ENCODE results near the gene RNPEP. TPM values are rescaled to one million over a fixed set of nuclear protein-coding genes. Genes with fewer than 3 reads are reported as not detected.

Gene RNPEP
- 45.3 TPM for polyA plus RNA-seq (2013, experiment 1 of 2)
- 44.4 TPM for polyA plus RNA-seq (2013, experiment 2 of 2)

- H3K4me2 ChIP-seq (ENCODE audit: low read length, poor library complexity, severe bottlenecking) = peak within 1 kb of the TSS; percentile 15
- no peaks in the 10 kb centered on the region for H3K27me3 ChIP-seq (ENCODE audit: control insufficient read depth in 1 of 2, insufficient read depth in 1 of 2, low read length in 2 of 2)
- H3K9ac ChIP-seq (ENCODE audit: low read length) = peak within 1 kb of the TSS; percentile 91
- peak within 1 kb of the TSS in 1 of 2 experiments; percentile 99 for H3K14ac ChIP-seq (ENCODE audit: low read length in 2 of 2)
- H3K4me3 ChIP-seq (ENCODE audit: insufficient read depth in 1 of 2, low read depth in 1 of 2, low read length in 2 of 2) = peak within 1 kb of the TSS; percentile 86 to 98
- peak within 1 kb of the TSS; percentile 65 for H3K27ac ChIP-seq (ENCODE audit: low read length, poor library complexity, severe bottlenecking)
- H3K36me3 ChIP-seq (ENCODE audit: control insufficient read depth in 1 of 2, insufficient read depth in 2 of 2, low read depth in 1 of 2, low read length in 2 of 2) = peaks cover 0 to 4% of the 10 kb centered on the region in 2 experiments
- H3K23ac ChIP-seq (ENCODE audit: low read length in 2 of 2) = peak within 1 kb of the TSS in 1 of 2 experiments; percentile 72
- 1% methylated on average over 59 of the region's 80 CpGs for WGBS
- no peak within 1 kb of the TSS for H2AK5ac ChIP-seq (ENCODE audit: low read length, severe bottlenecking)
- H2BK5ac ChIP-seq (ENCODE audit: low read depth, low read length, poor library complexity, severe bottlenecking) = peak within 1 kb of the TSS; percentile 89
- H3K79me1 ChIP-seq (replicated peaks; ENCODE audit: low read length, poor library complexity, severe bottlenecking) = peaks cover 3% of the 10 kb centered on the region
- peak; percentile 90 for DNase-seq
- H2AFZ ChIP-seq (ENCODE audit: low read depth, low read length) = peak within 1 kb of the TSS; percentile 91
- H2BK12ac ChIP-seq (ENCODE audit: low read length in 2 of 2) = peak within 1 kb of the TSS; percentile 63
- H2BK15ac ChIP-seq (ENCODE audit: low read depth, poor library complexity, severe bottlenecking) = peak within 1 kb of the TSS; percentile 93
- H4K91ac ChIP-seq (ENCODE audit: low read length) = peak within 1 kb of the TSS; percentile 98
- H2BK120ac ChIP-seq (ENCODE audit: low read depth, low read length) = peak within 1 kb of the TSS; percentile 98
- H3K4ac ChIP-seq (ENCODE audit: low read depth in 1 of 2, low read length in 2 of 2) = peak within 1 kb of the TSS; percentile 95 to 99
- H3K4me1 ChIP-seq (ENCODE audit: control insufficient read depth, insufficient read depth, low read depth, low read length) = peaks cover 15% of the 10 kb centered on the region
- H3K9me3 ChIP-seq (ENCODE audit: control insufficient read depth, low read length) = no peaks in the 10 kb centered on the region
- peak within 1 kb of the TSS; percentile 99 for H4K8ac ChIP-seq (ENCODE audit: low read length)
- peak within 1 kb of the TSS; percentile 98 to 99 for H3K18ac ChIP-seq (ENCODE audit: low read depth in 1 of 2, low read length in 2 of 2)
Measured at GRCh38 chr1:201982623-201983379, at the start of gene RNPEP. RNPEP (plus strand) TSS chr1:201982648; CDS start chr1:201982667, 19 bp downstream.

DNA sequence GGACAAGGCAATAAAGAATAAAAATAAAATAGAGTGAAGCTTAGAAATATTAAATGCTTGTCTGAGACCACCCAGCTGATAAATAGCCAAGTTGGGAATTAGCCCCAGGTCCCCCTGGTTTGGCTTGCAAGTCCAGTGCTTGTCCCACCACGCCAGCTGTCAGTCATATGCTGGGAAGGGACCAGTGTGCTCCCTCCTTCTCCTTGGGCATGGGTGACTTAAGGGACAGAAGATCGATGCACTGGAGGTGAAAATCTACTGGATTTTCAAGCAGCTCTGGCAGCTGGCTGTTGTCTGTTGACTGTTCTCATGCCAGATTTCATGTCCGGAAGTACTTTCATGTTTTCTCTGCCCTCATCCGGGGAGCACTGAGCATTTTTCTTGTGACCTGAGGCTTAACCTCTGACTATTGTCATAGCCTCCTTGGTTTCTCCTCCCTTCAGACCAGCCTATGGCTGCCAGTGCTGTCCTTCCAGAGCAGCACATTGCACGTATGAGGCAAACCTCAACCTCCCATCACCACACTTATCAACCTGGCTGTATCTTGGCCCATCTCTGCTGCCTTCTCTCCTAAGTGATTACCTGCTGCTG, 48.5 kb upstream of the RNPEP start:
- Histone ChIP-seq H4K91ac (ENCODE audit: low read length) (peak overlapping the region; percentile 2), H4K8ac (ENCODE audit: low read length) (peak overlapping the region; percentile 5), H3K23ac (ENCODE audit: low read length in 2 of 2) (peak overlapping the region in 1 of 2 experiments; percentile 23), H2BK5ac (ENCODE audit: low read depth, low read length, poor library complexity, severe bottlenecking) (no peak overlapping the region), H2BK120ac (ENCODE audit: low read depth, low read length) (no peak overlapping the region), H2AFZ (ENCODE audit: low read depth, low read length) (no peak overlapping the region), H3K18ac (ENCODE audit: low read depth in 1 of 2, low read length in 2 of 2) (peak overlapping the region; percentile 3 to 90), H3K14ac (ENCODE audit: low read length in 2 of 2) (peak overlapping the region in 1 of 2 experiments; percentile 44), H3K79me1 (replicated peaks; ENCODE audit: low read length, poor library complexity, severe bottlenecking) (no peaks in the 10 kb centered on the region), H3K4me3 (ENCODE audit: insufficient read depth in 1 of 2, low read depth in 1 of 2, low read length in 2 of 2) (no peak overlapping the region), H2BK12ac (ENCODE audit: low read length in 2 of 2) (peak overlapping the region in 1 of 2 experiments; percentile 98), H3K9ac (ENCODE audit: low read length) (no peak overlapping the region), H3K4ac (ENCODE audit: low read depth in 1 of 2, low read length in 2 of 2) (peak overlapping the region; percentile 20 to 82), H3K27me3 (ENCODE audit: control insufficient read depth in 1 of 2, insufficient read depth in 1 of 2, low read length in 2 of 2) (no peaks in the 10 kb centered on the region), H3K36me3 (ENCODE audit: control insufficient read depth in 1 of 2, insufficient read depth in 2 of 2, low read depth in 1 of 2, low read length in 2 of 2) (peaks cover 0 to 20% of the 10 kb centered on the region in 2 experiments), H3K4me2 (ENCODE audit: low read length, poor library complexity, severe bottlenecking) (no peak overlapping the region), H2AK5ac (ENCODE audit: low read length, severe bottlenecking) (no peak overlapping the region), H3K9me3 (ENCODE audit: control insufficient read depth, low read length) (no peaks in the 10 kb centered on the region), H3K4me1 (ENCODE audit: control insufficient read depth, insufficient read depth, low read depth, low read length) (peaks cover 8% of the 10 kb centered on the region), H2BK15ac (ENCODE audit: low read depth, poor library complexity, severe bottlenecking) (no peak overlapping the region), H3K27ac (ENCODE audit: low read length, poor library complexity, severe bottlenecking) (peak overlapping the region; percentile 48)
- WGBS = 37% methylated on average over 5 of the region's 5 CpGs
- DNase-seq = peak; percentile 72

GRCh38 chr1:201937624-201938213, 44.7 kb upstream of the RNPEP start:
- no peaks in the 10 kb centered on the region for H3K9me3 ChIP-seq (ENCODE audit: control insufficient read depth, low read length)
- no peak overlapping the region for H4K8ac ChIP-seq (ENCODE audit: low read length)
- peak overlapping the region; percentile 21 for H3K27ac ChIP-seq (ENCODE audit: low read length, poor library complexity, severe bottlenecking)
- peak overlapping the region in 1 of 2 experiments; percentile 24 for H3K4ac ChIP-seq (ENCODE audit: low read depth in 1 of 2, low read length in 2 of 2)
- H3K36me3 ChIP-seq (ENCODE audit: control insufficient read depth in 1 of 2, insufficient read depth in 2 of 2, low read depth in 1 of 2, low read length in 2 of 2) = no peaks in the 10 kb centered on the region
- H3K9ac ChIP-seq (ENCODE audit: low read length) = peak overlapping the region; percentile 45
- no peak overlapping the region for H2BK120ac ChIP-seq (ENCODE audit: low read depth, low read length)
- no peak overlapping the region for H3K14ac ChIP-seq (ENCODE audit: low read length in 2 of 2)
- H3K4me1 ChIP-seq (ENCODE audit: control insufficient read depth, insufficient read depth, low read depth, low read length) = peaks cover 14% of the 10 kb centered on the region
- no peak overlapping the region for H2BK15ac ChIP-seq (ENCODE audit: low read depth, poor library complexity, severe bottlenecking)
- no peak overlapping the region for H3K18ac ChIP-seq (ENCODE audit: low read depth in 1 of 2, low read length in 2 of 2)
- H3K4me2 ChIP-seq (ENCODE audit: low read length, poor library complexity, severe bottlenecking) = no peak overlapping the region
- H4K91ac ChIP-seq (ENCODE audit: low read length) = no peak overlapping the region
- H3K23ac ChIP-seq (ENCODE audit: low read length in 2 of 2) = no peak overlapping the region
- H2BK5ac ChIP-seq (ENCODE audit: low read depth, low read length, poor library complexity, severe bottlenecking) = no peak overlapping the region
- no peaks in the 10 kb centered on the region for H3K79me1 ChIP-seq (replicated peaks; ENCODE audit: low read length, poor library complexity, severe bottlenecking)
- H2AK5ac ChIP-seq (ENCODE audit: low read length, severe bottlenecking) = no peak overlapping the region
- DNase-seq = peak; percentile 91
- 40% methylated on average over 3 of the region's 5 CpGs for WGBS
- H2AFZ ChIP-seq (ENCODE audit: low read depth, low read length) = no peak overlapping the region
- no peaks in the 10 kb centered on the region for H3K27me3 ChIP-seq (ENCODE audit: control insufficient read depth in 1 of 2, insufficient read depth in 1 of 2, low read length in 2 of 2)
- peak overlapping the region; percentile 49 to 88 for H2BK12ac ChIP-seq (ENCODE audit: low read length in 2 of 2)
- no peak overlapping the region for H3K4me3 ChIP-seq (ENCODE audit: insufficient read depth in 1 of 2, low read depth in 1 of 2, low read length in 2 of 2)

All from mesenchymal stem cell (in vitro differentiated cells and primary cell).